CD14-positive monocyte (primary cell): Measurements from ENCODE around the gene TMOD3. TPM values are rescaled to one million over a fixed set of nuclear protein-coding genes. Genes with fewer than 3 reads are reported as not detected.

ENCODE experiments used
- DNase-seq, 3 donors: peaks; one replicate each; pipeline ENCODE4 v3.0.0-alpha.2; 2011 to 2022
- H2AFZ ChIP-seq: 2 replicates; pipeline ENCODE4 v1.6.0; 2012; ENCODE audit warnings: mild to moderate bottlenecking, low read depth, low read length, inconsistent platforms; ENCODE audit not compliant: insufficient read depth, poor library complexity, severe bottlenecking
- H3K27ac ChIP-seq, 2 donors: 1 replicate in 1 of 2; 2 replicates in 1 of 2; pipeline ENCODE4 v1.5.1; 2012 to 2013; ENCODE audit warnings: low read length in 2 of 2, control low read depth in 1 of 2, inconsistent platforms in 1 of 2, low read depth in 1 of 2, mild to moderate bottlenecking in 1 of 2
- H3K27me3 ChIP-seq, 2 donors: one replicate each; pipeline versions ENCODE4 v1.6.0 to v1.6.1; 2011 to 2013; ENCODE audit warnings: low read length in 2 of 2; ENCODE audit not compliant: control insufficient read depth in 2 of 2, insufficient read depth in 2 of 2
- H3K36me3 ChIP-seq, 2 donors: replicated peaks in 1 of 2; 1 replicate in 1 of 2; 2 replicates in 1 of 2; pipeline versions ENCODE4 v1.5.1 to v1.6.1; 2012 to 2013; ENCODE audit warnings: low read length in 2 of 2, control low read depth in 1 of 2, inconsistent platforms in 1 of 2, mild to moderate bottlenecking in 1 of 2; ENCODE audit not compliant: insufficient read depth in 2 of 2, control insufficient read depth in 1 of 2
- H3K4me1 ChIP-seq, 2 donors: 1 replicate in 1 of 2; 2 replicates in 1 of 2; pipeline versions ENCODE4 v1.5.1 to v1.6.1; 2012 to 2013; ENCODE audit warnings: low read length in 2 of 2, control low read depth in 1 of 2, inconsistent platforms in 1 of 2, mild to moderate bottlenecking in 1 of 2, moderate library complexity in 1 of 2; ENCODE audit not compliant: insufficient read depth in 2 of 2, control insufficient read depth in 1 of 2
- H3K4me2 ChIP-seq: replicated peaks from 2 replicates; pipeline ENCODE3; 2012; ENCODE audit warnings: low read length, moderate library complexity, mild to moderate bottlenecking; ENCODE audit not compliant: poor library complexity, severe bottlenecking; ENCODE audit errors: extremely low read depth
- H3K4me3 ChIP-seq, 3 experiments: fragments of 200-600 bp in 1 of 3; sonication (generic) in 1 of 3; replicated peaks in 1 of 3; 1 replicate in 2 of 3; 2 replicates in 1 of 3; pipeline ENCODE4 v1.5.1; 2011 to 2013; ENCODE audit warnings: low read length in 3 of 3, mild to moderate bottlenecking in 3 of 3, control low read depth in 2 of 3, low read depth in 2 of 3, inconsistent platforms in 1 of 3, moderate library complexity in 1 of 3
- H3K79me2 ChIP-seq: 2 replicates; pipeline ENCODE4 v1.6.0; 2012; ENCODE audit warnings: mild to moderate bottlenecking, control low read depth, inconsistent platforms, low read length, moderate library complexity; ENCODE audit not compliant: insufficient read depth
- H3K9ac ChIP-seq: 2 replicates; pipeline ENCODE4 v1.6.0; 2017; ENCODE audit warnings: low read length, mild to moderate bottlenecking; ENCODE audit not compliant: insufficient read depth, poor library complexity, severe bottlenecking
- H3K9me3 ChIP-seq, 2 donors: replicated peaks in 1 of 2; 1 replicate in 1 of 2; 2 replicates in 1 of 2; pipeline versions ENCODE4 v1.5.1 to v1.6.1; 2012 to 2013; ENCODE audit warnings: low read length in 2 of 2, control low read depth in 1 of 2; ENCODE audit not compliant: control insufficient read depth in 1 of 2, insufficient read depth in 1 of 2
- H4K20me1 ChIP-seq: 2 replicates; pipeline ENCODE4 v1.6.0; 2012; ENCODE audit warnings: mild to moderate bottlenecking, low read length, control low read depth, moderate library complexity; ENCODE audit not compliant: insufficient read depth
- H3K27ac Mint-ChIP-seq, 7 donors: one replicate each; pipeline ENCODE4 v1.8.0; 2020; ENCODE audit warnings: mild to moderate bottlenecking in 7 of 7, mixed read lengths in 7 of 7, moderate library complexity in 6 of 7, inconsistent platforms in 2 of 7
- H3K27me3 Mint-ChIP-seq, 3 donors: one replicate each; pipeline ENCODE4 v1.8.0; 2021 to 2022; ENCODE audit warnings: low read depth in 3 of 3, mild to moderate bottlenecking in 3 of 3, mixed read lengths in 3 of 3, moderate library complexity in 3 of 3, inconsistent platforms in 1 of 3
- H3K36me3 Mint-ChIP-seq, 2 donors: one replicate each; pipeline ENCODE4 v1.8.0; 2020; ENCODE audit warnings: mixed read lengths in 2 of 2, inconsistent platforms in 1 of 2, mild to moderate bottlenecking in 1 of 2
- H3K4me1 Mint-ChIP-seq: one replicate; pipeline ENCODE4 v1.8.0; 2020; ENCODE audit warnings: mild to moderate bottlenecking, mixed read lengths
- H3K4me3 Mint-ChIP-seq, 2 donors: one replicate each; pipeline ENCODE4 v1.8.0; 2020; ENCODE audit warnings: mild to moderate bottlenecking in 2 of 2, mixed read lengths in 2 of 2, moderate library complexity in 1 of 2
- H3K9me3 Mint-ChIP-seq, 7 donors: one replicate each; pipeline ENCODE4 v1.8.0; 2020 to 2022; ENCODE audit warnings: mixed read lengths in 7 of 7, mild to moderate bottlenecking in 6 of 7, moderate library complexity in 6 of 7, inconsistent platforms in 2 of 7
- WGBS: methylation state at CpG from one replicate; pipeline ENCODE4 v1.1.5; 2013; ENCODE audit warnings: missing lambda C conversion rate; ENCODE audit not compliant: insufficient coverage; 5-methylcytosine and 5-hydroxymethylcytosine counted together
- intact Hi-C, 2 donors: fragments of 100-400 bp; cut with micrococcal nuclease; formaldehyde crosslinking; loops; one replicate each; pipeline versions ENCODE4 v1.15.0 to v1.15.1; 2023
- polyA plus RNA-seq, 3 donors: library from polyadenylated mRNA; depleted of rRNA in 1 of 3; unstranded in 2 of 3; stranded (reverse) in 1 of 3; fragments of 300-500 nt in 2 of 3; fragments of >200 nt in 1 of 3; fragmentation: Illumina TruSeq in 2 of 3; gene quantifications; 1 replicate in 2 of 3; 2 replicates in 1 of 3; pipeline ENCODE4 v1.2.3, GENCODE V29; 2012 to 2021
- TF ChIP-seq, protein P1 (sequence below): fragments of 200-600 bp; IDR thresholded peaks from one replicate; pipeline ENCODE4 v1.8.0; 2022; ENCODE audit warnings: antibody characterized with exemption, mild to moderate bottlenecking

TMOD3 gene
- polyA plus RNA-seq, 3 donors: 7.7 to 34.8 (median 27.8) TPM

DNA sequence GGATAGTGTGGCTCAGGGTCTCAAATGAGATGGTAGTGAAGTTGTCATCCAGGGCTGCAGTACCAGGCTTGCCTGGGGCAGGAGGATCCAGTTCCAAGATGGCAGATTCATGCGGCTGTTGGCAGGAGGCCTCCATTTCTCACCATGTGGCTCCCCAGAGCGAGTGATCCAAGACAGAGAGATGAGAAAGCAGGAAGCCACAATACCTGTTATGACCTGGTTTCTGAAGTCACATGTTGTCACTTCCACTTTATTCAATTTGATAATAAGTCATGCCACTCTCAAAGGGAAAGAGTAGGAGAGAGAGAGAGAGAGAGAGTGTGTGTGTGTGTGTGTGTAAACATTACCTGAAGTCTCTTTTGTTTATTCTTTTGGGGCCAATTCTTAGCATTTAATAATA, 47.9 kb upstream of the TMOD3 start:
- Histone ChIP-seq H3K27me3 (no peaks in the 10 kb centered on the region), H3K9ac (no peak overlapping the region), H3K4me3 (no peak overlapping the region), H3K27ac (no peak overlapping the region), H2AFZ (no peak overlapping the region), H4K20me1 (peaks cover 5% of the 10 kb centered on the region), H3K79me2 (no peaks in the 10 kb centered on the region), H3K4me1 (peaks cover 0 to 3% of the 10 kb centered on the region in 2 donors), H3K4me2 (no peak overlapping the region), H3K36me3 (peaks cover 61 to 80% of the 10 kb centered on the region in 2 donors), H3K9me3 (no peaks in the 10 kb centered on the region)
- peaks cover 5% of the 10 kb centered on the region for H3K4me1 Mint-ChIP-seq
- peaks cover 0 to 8% (median 4%) of the 10 kb centered on the region in 7 donors for H3K9me3 Mint-ChIP-seq
- intact Hi-C loops: no loop called here
- no peak overlapping the region for H3K4me3 Mint-ChIP-seq
- TF ChIP-seq, protein P1, sequence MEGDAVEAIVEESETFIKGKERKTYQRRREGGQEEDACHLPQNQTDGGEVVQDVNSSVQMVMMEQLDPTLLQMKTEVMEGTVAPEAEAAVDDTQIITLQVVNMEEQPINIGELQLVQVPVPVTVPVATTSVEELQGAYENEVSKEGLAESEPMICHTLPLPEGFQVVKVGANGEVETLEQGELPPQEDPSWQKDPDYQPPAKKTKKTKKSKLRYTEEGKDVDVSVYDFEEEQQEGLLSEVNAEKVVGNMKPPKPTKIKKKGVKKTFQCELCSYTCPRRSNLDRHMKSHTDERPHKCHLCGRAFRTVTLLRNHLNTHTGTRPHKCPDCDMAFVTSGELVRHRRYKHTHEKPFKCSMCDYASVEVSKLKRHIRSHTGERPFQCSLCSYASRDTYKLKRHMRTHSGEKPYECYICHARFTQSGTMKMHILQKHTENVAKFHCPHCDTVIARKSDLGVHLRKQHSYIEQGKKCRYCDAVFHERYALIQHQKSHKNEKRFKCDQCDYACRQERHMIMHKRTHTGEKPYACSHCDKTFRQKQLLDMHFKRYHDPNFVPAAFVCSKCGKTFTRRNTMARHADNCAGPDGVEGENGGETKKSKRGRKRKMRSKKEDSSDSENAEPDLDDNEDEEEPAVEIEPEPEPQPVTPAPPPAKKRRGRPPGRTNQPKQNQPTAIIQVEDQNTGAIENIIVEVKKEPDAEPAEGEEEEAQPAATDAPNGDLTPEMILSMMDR: no peak
- peaks cover 69 to 75% of the 10 kb centered on the region in 2 donors for H3K36me3 Mint-ChIP-seq
- WGBS: 62% methylated on average over 2 of the region's 2 CpGs
- H3K27me3 Mint-ChIP-seq: peaks cover 0 to 2% (median 0%) of the 10 kb centered on the region in 3 donors
- no peak overlapping the region for H3K27ac Mint-ChIP-seq
- DNase-seq: no peak

DNA sequence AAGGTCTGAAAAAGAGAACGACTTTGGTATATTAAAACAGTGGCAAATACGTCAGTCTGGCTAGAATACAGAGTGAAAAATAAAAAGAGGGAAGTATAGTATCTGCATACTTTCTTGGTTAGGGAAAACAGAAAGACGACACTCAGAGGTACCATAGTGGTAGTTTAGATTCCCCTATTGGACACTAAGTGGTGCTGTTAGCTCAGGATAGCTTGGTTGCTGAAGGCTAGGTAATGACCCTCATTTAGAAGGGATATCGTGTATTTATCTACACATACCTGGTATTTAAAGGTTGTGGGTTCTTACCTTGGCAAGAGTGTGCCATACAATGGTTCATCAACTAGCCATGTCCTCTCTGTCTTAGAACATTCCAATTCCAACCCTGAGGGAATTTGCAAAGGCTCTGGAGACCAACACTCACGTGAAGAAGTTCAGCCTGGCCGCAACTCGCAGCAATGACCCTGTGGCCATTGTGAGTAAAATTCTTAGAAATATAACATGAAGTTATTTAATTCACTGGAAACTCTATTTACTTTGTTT, 47.0 kb upstream of the TMOD3 start:
- peaks cover 67 to 85% of the 10 kb centered on the region in 2 donors for H3K36me3 ChIP-seq
- TF ChIP-seq, protein P1: no peak
- no peaks in the 10 kb centered on the region for H3K4me1 Mint-ChIP-seq
- H3K36me3 Mint-ChIP-seq: peaks cover 77 to 82% of the 10 kb centered on the region in 2 donors
- no peak overlapping the region for H3K9ac ChIP-seq
- H3K27me3 ChIP-seq: no peaks in the 10 kb centered on the region
- no peak overlapping the region for H3K27ac Mint-ChIP-seq
- H3K4me2 ChIP-seq: no peak overlapping the region
- H3K9me3 Mint-ChIP-seq: peaks cover 0 to 14% (median 6%) of the 10 kb centered on the region in 7 donors
- no peaks in the 10 kb centered on the region for H3K79me2 ChIP-seq
- H2AFZ ChIP-seq: no peak overlapping the region
- no peaks in the 10 kb centered on the region for H3K4me1 ChIP-seq
- no peak overlapping the region for H3K27ac ChIP-seq
- peaks cover 0 to 2% (median 0%) of the 10 kb centered on the region in 3 donors for H3K27me3 Mint-ChIP-seq
- intact Hi-C loops: no loop called here
- H4K20me1 ChIP-seq: peaks cover 1% of the 10 kb centered on the region
- H3K4me3 ChIP-seq: no peak overlapping the region
- H3K4me3 Mint-ChIP-seq: no peak overlapping the region
- no peaks in the 10 kb centered on the region for H3K9me3 ChIP-seq
- WGBS: 75% methylated on average over 2 of the region's 7 CpGs
- DNase-seq: no peak
